ENCODE measurements around the gene KIF27. TPM values are rescaled to one million over a fixed set of nuclear protein-coding genes. Genes with fewer than 3 reads are reported as not detected.
A peak's percentile ranks its signal among the peaks of the same experiment; 100 is the strongest.
"Not testable (repeated sequence)": the region's sequence is repeated elsewhere in the genome, so short reads cannot be mapped to it uniquely, and the experiment has no call there.

Gene KIF27
- total RNA-seq, 1 experiment from 2014 or later: 6.6 TPM

- H3K9me3 Mint-ChIP-seq (ENCODE audit: low read depth, unreplicated experiment); H3K27ac Mint-ChIP-seq (ENCODE audit: unreplicated experiment); CTCF ChIA-PET; intact Hi-C loops (cut with micrococcal nuclease; ENCODE audit: unreplicated experiment); BruUV-seq (replicated peaks); H3K27me3 Mint-ChIP-seq (ENCODE audit: unreplicated experiment); DNase-seq; H3K4me3 Mint-ChIP-seq (ENCODE audit: low read depth, unreplicated experiment); H3K36me3 Mint-ChIP-seq (ENCODE audit: insufficient read depth, unreplicated experiment); H3K4me1 Mint-ChIP-seq (ENCODE audit: low read depth, unreplicated experiment): not testable (repeated sequence)
These were observed 45.7 kb downstream of the KIF27 start for GRCh38 chr9:83875559-83875958.

- H3K27me3 Mint-ChIP-seq (ENCODE audit: unreplicated experiment); H3K36me3 Mint-ChIP-seq (ENCODE audit: insufficient read depth, unreplicated experiment); BruUV-seq (replicated peaks); DNase-seq; H3K9me3 Mint-ChIP-seq (ENCODE audit: low read depth, unreplicated experiment); H3K4me1 Mint-ChIP-seq (ENCODE audit: low read depth, unreplicated experiment); CTCF ChIA-PET; intact Hi-C loops (cut with micrococcal nuclease; ENCODE audit: unreplicated experiment); H3K4me3 Mint-ChIP-seq (ENCODE audit: low read depth, unreplicated experiment); H3K27ac Mint-ChIP-seq (ENCODE audit: unreplicated experiment): not testable (repeated sequence)
These were observed 71.3 kb downstream of the KIF27 start for GRCh38 chr9:83849895-83850294.

GRCh38 chr9:83837070-83837643 is 84.1 kb downstream of the KIF27 start:
- intact Hi-C loops (cut with micrococcal nuclease; ENCODE audit: unreplicated experiment); H3K27me3 Mint-ChIP-seq (ENCODE audit: unreplicated experiment); BruUV-seq (replicated peaks); H3K4me1 Mint-ChIP-seq (ENCODE audit: low read depth, unreplicated experiment); H3K36me3 Mint-ChIP-seq (ENCODE audit: insufficient read depth, unreplicated experiment); CTCF ChIA-PET; H3K4me3 Mint-ChIP-seq (ENCODE audit: low read depth, unreplicated experiment); DNase-seq; H3K27ac Mint-ChIP-seq (ENCODE audit: unreplicated experiment); H3K9me3 Mint-ChIP-seq (ENCODE audit: low read depth, unreplicated experiment): not testable (repeated sequence)

- H3K27ac Mint-ChIP-seq (ENCODE audit: unreplicated experiment); H3K36me3 Mint-ChIP-seq (ENCODE audit: insufficient read depth, unreplicated experiment); BruUV-seq (replicated peaks); H3K27me3 Mint-ChIP-seq (ENCODE audit: unreplicated experiment); H3K4me3 Mint-ChIP-seq (ENCODE audit: low read depth, unreplicated experiment); CTCF ChIA-PET; intact Hi-C loops (cut with micrococcal nuclease; ENCODE audit: unreplicated experiment); DNase-seq; H3K9me3 Mint-ChIP-seq (ENCODE audit: low read depth, unreplicated experiment); H3K4me1 Mint-ChIP-seq (ENCODE audit: low read depth, unreplicated experiment): not testable (repeated sequence)
These were observed 90.7 kb downstream of the KIF27 start for GRCh38 chr9:83830426-83831071.

- H3K27ac Mint-ChIP-seq (ENCODE audit: unreplicated experiment): not testable (repeated sequence)
These were observed 96.1 kb downstream of the KIF27 start for GRCh38 chr9:83824986-83825623.

GRCh38 chr9:83817356-83818278 is 103.6 kb downstream of the KIF27 start, which contains the start of gene GKAP1:
Gene GKAP1 (minus strand): TSS chr9:83817769. CDS start chr9:83806517, 11,252 bp downstream.
- intact Hi-C loops (cut with micrococcal nuclease; ENCODE audit: unreplicated experiment); CTCF ChIA-PET; H3K4me1 Mint-ChIP-seq (ENCODE audit: low read depth, unreplicated experiment); H3K27me3 Mint-ChIP-seq (ENCODE audit: unreplicated experiment); H3K9me3 Mint-ChIP-seq (ENCODE audit: low read depth, unreplicated experiment); BruUV-seq (replicated peaks); H3K36me3 Mint-ChIP-seq (ENCODE audit: insufficient read depth, unreplicated experiment): not testable (repeated sequence)
- peak within 1 kb of the TSS; percentile 74 for H3K4me3 Mint-ChIP-seq (ENCODE audit: low read depth, unreplicated experiment)
- peak; percentile 57 for DNase-seq
- peak within 1 kb of the TSS; percentile 72 for H3K27ac Mint-ChIP-seq (ENCODE audit: unreplicated experiment)

More at GRCh38 chr9:83824986-83825623, 96.1 kb downstream of the KIF27 start:
- BruUV-seq (replicated peaks); DNase-seq; H3K4me1 Mint-ChIP-seq (ENCODE audit: low read depth, unreplicated experiment); CTCF ChIA-PET; H3K27me3 Mint-ChIP-seq (ENCODE audit: unreplicated experiment); H3K36me3 Mint-ChIP-seq (ENCODE audit: insufficient read depth, unreplicated experiment); H3K4me3 Mint-ChIP-seq (ENCODE audit: low read depth, unreplicated experiment); H3K9me3 Mint-ChIP-seq (ENCODE audit: low read depth, unreplicated experiment); intact Hi-C loops (cut with micrococcal nuclease; ENCODE audit: unreplicated experiment): not testable (repeated sequence)

GRCh38 chr9:83817011-83817355 is 104.2 kb downstream of the KIF27 start:
- intact Hi-C loops (cut with micrococcal nuclease; ENCODE audit: unreplicated experiment); BruUV-seq (replicated peaks); H3K36me3 Mint-ChIP-seq (ENCODE audit: insufficient read depth, unreplicated experiment); H3K9me3 Mint-ChIP-seq (ENCODE audit: low read depth, unreplicated experiment); H3K4me1 Mint-ChIP-seq (ENCODE audit: low read depth, unreplicated experiment); H3K27me3 Mint-ChIP-seq (ENCODE audit: unreplicated experiment); DNase-seq; CTCF ChIA-PET: not testable (repeated sequence)
- Mint-ChIP-seq H3K27ac (ENCODE audit: unreplicated experiment) (peak overlapping the region; percentile 72), H3K4me3 (ENCODE audit: low read depth, unreplicated experiment) (peak overlapping the region; percentile 74)

- intact Hi-C loops (cut with micrococcal nuclease; ENCODE audit: unreplicated experiment); H3K9me3 Mint-ChIP-seq (ENCODE audit: low read depth, unreplicated experiment); DNase-seq; H3K27ac Mint-ChIP-seq (ENCODE audit: unreplicated experiment); CTCF ChIA-PET; H3K4me3 Mint-ChIP-seq (ENCODE audit: low read depth, unreplicated experiment); BruUV-seq (replicated peaks); H3K27me3 Mint-ChIP-seq (ENCODE audit: unreplicated experiment); H3K36me3 Mint-ChIP-seq (ENCODE audit: insufficient read depth, unreplicated experiment); H3K4me1 Mint-ChIP-seq (ENCODE audit: low read depth, unreplicated experiment): not testable (repeated sequence)
These were observed 106.1 kb downstream of the KIF27 start for GRCh38 chr9:83815120-83815519.

GRCh38 chr9:83809213-83809612 is 112.0 kb downstream of the KIF27 start:
- BruUV-seq (replicated peaks); H3K27ac Mint-ChIP-seq (ENCODE audit: unreplicated experiment); intact Hi-C loops (cut with micrococcal nuclease; ENCODE audit: unreplicated experiment); DNase-seq; H3K27me3 Mint-ChIP-seq (ENCODE audit: unreplicated experiment); CTCF ChIA-PET; H3K4me3 Mint-ChIP-seq (ENCODE audit: low read depth, unreplicated experiment); H3K4me1 Mint-ChIP-seq (ENCODE audit: low read depth, unreplicated experiment); H3K9me3 Mint-ChIP-seq (ENCODE audit: low read depth, unreplicated experiment); H3K36me3 Mint-ChIP-seq (ENCODE audit: insufficient read depth, unreplicated experiment): not testable (repeated sequence)

Measured in Calu3 (cell line).